ENCODE measurements around the gene SLC9A7.

Gene SLC9A7

DNA sequence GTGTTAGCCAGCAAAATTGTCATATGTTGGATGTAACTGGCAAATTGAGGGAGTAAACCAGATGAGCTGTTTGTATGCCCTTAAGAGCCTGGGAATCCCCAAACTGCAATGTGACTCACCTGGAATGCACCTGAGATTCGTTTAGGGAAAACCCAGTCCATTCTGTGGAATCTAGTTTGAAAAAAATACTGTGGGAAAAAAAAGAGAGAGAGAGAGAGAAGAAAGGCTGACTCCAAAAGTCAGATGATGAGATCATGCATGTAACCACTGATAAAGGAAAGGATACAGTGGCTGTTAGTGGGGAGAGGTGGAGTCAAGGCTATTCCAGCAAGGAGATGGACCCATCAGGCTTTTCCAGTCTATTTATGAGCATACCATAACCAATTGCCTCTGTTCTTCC lies 48.5 kb downstream of the SLC9A7 start:
- FAIRE-seq (no peak), DNase-seq (ENCODE audit: insufficient read length, low spot score) (no peak)
- TF ChIP-seq TAF1 (IDR thresholded peaks at IDR 0.05; ENCODE audit: low read depth, low read length) (no peak), POU2F2 (IDR thresholded peaks at IDR 0.05; ENCODE audit: low read depth, low read length) (no peak), SPI1 (IDR thresholded peaks at IDR 0.05; ENCODE audit: low read depth, low read length) (no peak), PAX5 (IDR thresholded peaks at IDR 0.05; ENCODE audit: insufficient read depth, low read length, severe bottlenecking) (no peak), POLR2AphosphoS5 (IDR thresholded peaks at IDR 0.05; ENCODE audit: low read depth, low read length) (no peak), POLR2A (IDR thresholded peaks at IDR 0.05; ENCODE audit: low read depth, low read length) (no peak)

DNA sequence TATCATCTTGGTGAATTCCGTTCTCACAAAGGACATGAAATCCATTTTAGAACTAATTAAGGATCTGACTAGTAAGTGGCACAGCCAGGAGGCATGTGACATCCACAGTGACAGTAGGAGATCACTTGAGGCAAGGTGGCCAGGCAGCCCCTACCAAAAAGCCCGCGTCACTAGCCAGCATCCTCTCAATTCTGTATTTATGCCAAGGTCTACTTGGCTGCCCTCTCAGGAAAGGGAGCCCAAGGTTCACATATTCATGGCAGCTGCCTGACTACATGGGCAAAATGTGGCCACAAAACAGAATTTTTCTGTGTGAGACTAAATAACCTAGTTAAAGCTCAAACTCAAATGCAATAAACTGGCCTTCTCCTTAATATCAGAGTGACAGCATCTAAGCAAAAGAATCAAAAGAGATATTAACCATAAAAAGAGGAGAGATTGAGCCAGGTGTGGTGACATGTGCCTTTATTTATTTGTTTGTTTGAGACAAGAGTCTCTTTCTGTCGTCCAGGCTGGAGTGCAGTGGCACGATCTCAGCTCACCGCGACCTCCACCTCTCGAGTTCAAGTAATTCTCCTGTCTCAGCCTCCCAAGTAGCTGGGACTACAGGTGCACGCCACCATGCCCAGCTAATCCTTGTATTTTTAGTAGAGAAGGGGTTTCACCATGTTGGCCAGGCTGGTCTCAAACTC lies 51.5 kb downstream of the SLC9A7 start:
- no peak for DNase-seq (ENCODE audit: insufficient read length, low spot score)
- no peak for TF ChIP-seq POLR2A (IDR thresholded peaks at IDR 0.05; ENCODE audit: low read depth, low read length)
- TF ChIP-seq POLR2AphosphoS5 (IDR thresholded peaks at IDR 0.05; ENCODE audit: low read depth, low read length): no peak
- TF ChIP-seq POU2F2 (IDR thresholded peaks at IDR 0.05; ENCODE audit: low read depth, low read length): no peak
- TF ChIP-seq PAX5 (IDR thresholded peaks at IDR 0.05; ENCODE audit: insufficient read depth, low read length, severe bottlenecking): no peak
- no peak for TF ChIP-seq SPI1 (IDR thresholded peaks at IDR 0.05; ENCODE audit: low read depth, low read length)
- no peak for TF ChIP-seq TAF1 (IDR thresholded peaks at IDR 0.05; ENCODE audit: low read depth, low read length)
- FAIRE-seq: no peak

DNA sequence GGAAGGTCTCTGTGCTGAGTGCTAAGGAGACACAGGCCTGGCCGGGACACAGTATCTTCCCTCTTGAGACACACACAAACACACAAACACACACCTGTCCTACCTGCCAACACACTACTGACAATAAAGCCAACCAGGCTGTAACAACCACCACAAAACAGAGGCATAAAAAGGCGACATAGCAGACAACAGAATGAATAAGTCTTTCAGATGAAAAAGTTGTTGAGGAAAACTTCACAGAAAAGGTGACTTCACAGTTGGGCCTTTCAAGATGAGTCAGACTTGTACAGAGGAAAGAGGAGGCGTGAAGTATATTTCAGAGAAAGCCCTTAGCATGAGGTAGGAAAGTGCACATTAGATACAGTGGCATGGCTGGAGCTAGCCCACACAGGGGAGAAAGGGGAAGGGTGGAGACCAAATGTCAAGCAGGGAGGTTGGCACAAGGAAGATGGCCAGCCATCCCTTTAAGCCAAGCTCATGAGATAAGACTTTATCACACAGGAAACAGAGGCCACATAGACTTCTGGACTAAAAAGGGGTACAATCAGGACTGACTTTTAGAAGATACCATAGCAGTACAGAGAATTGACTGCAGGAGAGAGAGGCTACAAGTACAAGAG lies 54.0 kb downstream of the SLC9A7 start:
- DNase-seq (ENCODE audit: insufficient read length, low spot score) (no peak), FAIRE-seq (peak; percentile 94)
- TF ChIP-seq POU2F2 (IDR thresholded peaks at IDR 0.05; ENCODE audit: low read depth, low read length) (no peak), TAF1 (IDR thresholded peaks at IDR 0.05; ENCODE audit: low read depth, low read length) (no peak), POLR2AphosphoS5 (IDR thresholded peaks at IDR 0.05; ENCODE audit: low read depth, low read length) (0 out of 2 replicates have a peak, but pooled peaks have one; percentile 34), POLR2A (IDR thresholded peaks at IDR 0.05; ENCODE audit: low read depth, low read length) (peak; percentile 37)

DNA sequence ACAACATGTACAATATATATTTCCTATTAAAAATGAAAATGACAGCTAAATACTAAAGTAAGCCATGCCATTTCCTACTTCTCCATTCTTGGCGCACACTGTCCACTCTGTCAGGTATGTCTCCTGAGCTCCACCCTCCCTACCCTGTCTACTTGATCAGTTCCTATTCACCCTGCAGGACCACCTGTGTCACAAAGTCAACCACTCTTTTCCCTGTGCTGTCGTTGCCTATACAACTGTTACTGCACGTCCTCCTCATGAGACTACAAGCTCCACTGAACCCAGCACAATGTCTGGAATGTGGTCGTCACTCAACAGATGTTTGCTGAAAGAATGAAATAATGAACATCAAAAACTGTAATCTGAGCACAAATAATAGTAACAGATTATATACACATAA lies 54.9 kb downstream of the SLC9A7 start:
- TF ChIP-seq POLR2A (IDR thresholded peaks at IDR 0.05; ENCODE audit: low read depth, low read length): no peak
- no peak for TF ChIP-seq POLR2AphosphoS5 (IDR thresholded peaks at IDR 0.05; ENCODE audit: low read depth, low read length)
- peak; percentile 43; the same call in 1 of the 2 replicates for TF ChIP-seq SPI1 (IDR thresholded peaks at IDR 0.05; ENCODE audit: low read depth, low read length)
- TF ChIP-seq TAF1 (IDR thresholded peaks at IDR 0.05; ENCODE audit: low read depth, low read length): no peak
- peak; percentile 94 for FAIRE-seq
- no peak for DNase-seq (ENCODE audit: insufficient read length, low spot score)

DNA sequence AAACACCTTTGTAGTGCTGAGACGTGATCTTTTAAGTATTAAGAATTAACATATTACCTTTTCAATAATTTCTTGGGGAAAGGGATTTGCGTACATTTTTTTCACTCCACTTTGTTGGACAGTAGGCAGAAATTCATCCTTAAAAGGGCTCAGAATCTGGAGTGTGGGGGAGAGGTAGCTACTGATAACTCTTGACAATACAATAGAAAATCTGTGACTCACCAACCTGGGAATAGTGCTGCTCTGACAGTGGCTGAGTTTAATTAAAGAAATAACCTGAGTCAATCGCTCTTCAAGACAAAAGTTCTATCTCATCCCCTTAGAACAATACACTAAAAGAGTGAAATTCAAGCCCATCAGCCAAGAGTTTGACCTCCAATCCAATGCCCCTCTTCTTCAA lies 60.2 kb downstream of the SLC9A7 start:
- TF ChIP-seq POLR2A (IDR thresholded peaks at IDR 0.05; ENCODE audit: low read depth, low read length) (no peak), POU2F2 (IDR thresholded peaks at IDR 0.05; ENCODE audit: low read depth, low read length) (no peak), TAF1 (IDR thresholded peaks at IDR 0.05; ENCODE audit: low read depth, low read length) (no peak), SPI1 (IDR thresholded peaks at IDR 0.05; ENCODE audit: low read depth, low read length) (no peak)
- DNase-seq (ENCODE audit: insufficient read length, low spot score) (no peak), FAIRE-seq (peak; percentile 9)

DNA sequence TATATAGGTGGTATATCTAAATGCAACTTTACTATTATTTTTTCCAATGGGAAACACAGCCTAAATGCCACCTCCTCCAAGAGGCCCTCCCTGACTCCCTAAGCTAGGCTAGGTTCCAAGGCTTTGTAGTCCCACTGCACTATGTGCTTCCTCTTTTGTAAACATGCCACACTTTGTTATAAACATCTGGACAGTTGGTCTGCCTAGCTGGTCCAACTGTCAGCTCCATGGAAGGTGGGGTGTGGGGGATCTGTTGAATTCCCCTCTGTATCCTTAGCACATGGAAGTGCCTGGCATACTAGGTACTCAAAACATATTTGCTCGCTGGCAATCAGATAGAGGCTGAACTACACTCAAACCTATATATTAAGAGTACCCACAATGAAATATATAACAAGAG lies 63.4 kb downstream of the SLC9A7 start:
- DNase-seq (ENCODE audit: insufficient read length, low spot score) (no peak), FAIRE-seq (no peak)
- TF ChIP-seq SPI1 (IDR thresholded peaks at IDR 0.05; ENCODE audit: low read depth, low read length) (no peak), POU2F2 (IDR thresholded peaks at IDR 0.05; ENCODE audit: low read depth, low read length) (no peak), PAX5 (IDR thresholded peaks at IDR 0.05; ENCODE audit: insufficient read depth, low read length, severe bottlenecking) (no peak), TAF1 (IDR thresholded peaks at IDR 0.05; ENCODE audit: low read depth, low read length) (no peak), POLR2AphosphoS5 (IDR thresholded peaks at IDR 0.05; ENCODE audit: low read depth, low read length) (no peak), POLR2A (IDR thresholded peaks at IDR 0.05; ENCODE audit: low read depth, low read length) (no peak)

DNA sequence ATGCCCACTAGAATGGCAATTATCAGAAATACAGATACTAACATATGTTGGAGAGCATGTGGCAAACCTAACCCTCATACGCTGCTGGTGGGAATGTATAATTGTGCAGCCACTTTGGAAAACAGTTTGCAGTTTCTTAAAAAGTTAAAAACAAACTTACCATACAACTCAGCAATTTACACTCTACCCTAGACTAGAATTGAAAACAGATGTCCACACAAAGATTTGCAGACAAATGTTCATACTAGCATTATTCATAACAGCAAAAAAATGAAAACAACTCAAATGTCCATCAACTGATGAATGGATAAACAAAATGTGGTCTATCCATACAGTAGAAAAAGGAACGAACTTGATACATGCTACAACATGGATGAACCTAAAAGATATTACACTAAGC lies 64.4 kb downstream of the SLC9A7 start:
- DNase-seq (ENCODE audit: insufficient read length, low spot score) (no peak), FAIRE-seq (peak; percentile 69)
- TF ChIP-seq TAF1 (IDR thresholded peaks at IDR 0.05; ENCODE audit: low read depth, low read length) (no peak), PAX5 (IDR thresholded peaks at IDR 0.05; ENCODE audit: insufficient read depth, low read length, severe bottlenecking) (no peak)

DNA sequence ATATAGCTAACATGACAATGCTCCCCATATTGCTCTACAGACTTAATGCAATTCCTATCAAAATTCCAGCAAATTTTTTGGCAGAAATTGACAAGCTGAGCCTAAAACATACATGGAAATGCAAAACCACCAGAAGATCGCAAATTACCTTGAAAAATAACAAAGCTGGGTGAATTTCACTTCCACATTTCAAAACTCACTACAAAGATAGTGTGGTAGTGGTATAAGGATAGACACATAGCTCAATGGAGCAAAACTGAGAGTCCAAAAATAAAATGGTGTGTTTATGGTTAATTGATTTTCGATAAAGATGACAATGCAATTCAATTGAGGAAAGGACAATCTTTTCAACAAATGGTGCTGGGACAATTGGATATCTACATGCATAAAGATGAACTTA lies 65.8 kb downstream of the SLC9A7 start:
- FAIRE-seq (peak; percentile 83), DNase-seq (ENCODE audit: insufficient read length, low spot score) (no peak)
- TF ChIP-seq POU2F2 (IDR thresholded peaks at IDR 0.05; ENCODE audit: low read depth, low read length): no peak
- no peak for TF ChIP-seq POLR2AphosphoS5 (IDR thresholded peaks at IDR 0.05; ENCODE audit: low read depth, low read length)
- TF ChIP-seq SPI1 (IDR thresholded peaks at IDR 0.05; ENCODE audit: low read depth, low read length): peak; percentile 88
- TF ChIP-seq TAF1 (IDR thresholded peaks at IDR 0.05; ENCODE audit: low read depth, low read length): no peak

DNA sequence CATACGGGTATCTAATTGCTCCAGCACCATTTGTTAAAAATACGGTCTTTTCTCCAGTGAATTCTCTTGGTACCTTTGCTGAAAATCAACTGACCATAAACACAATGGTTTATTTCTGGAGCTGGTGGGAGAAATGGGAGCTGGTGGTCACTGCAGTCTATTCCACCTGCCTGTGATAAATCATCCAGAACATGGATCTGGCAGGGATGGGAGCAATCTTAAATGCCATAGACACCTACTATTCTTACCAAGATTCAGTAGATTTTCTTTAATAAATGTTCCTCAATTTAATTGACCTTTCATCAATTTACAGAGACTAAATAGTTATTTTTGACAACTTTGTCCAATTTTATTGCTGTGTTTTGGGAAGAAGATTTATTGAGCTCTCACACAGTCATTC lies 68.1 kb downstream of the SLC9A7 start:
- TF ChIP-seq POU2F2 (IDR thresholded peaks at IDR 0.05; ENCODE audit: low read depth, low read length): no peak
- no peak for TF ChIP-seq PAX5 (IDR thresholded peaks at IDR 0.05; ENCODE audit: insufficient read depth, low read length, severe bottlenecking)
- no peak for TF ChIP-seq TAF1 (IDR thresholded peaks at IDR 0.05; ENCODE audit: low read depth, low read length)
- no peak for TF ChIP-seq POLR2A (IDR thresholded peaks at IDR 0.05; ENCODE audit: low read depth, low read length)
- no peak for TF ChIP-seq SPI1 (IDR thresholded peaks at IDR 0.05; ENCODE audit: low read depth, low read length)
- no peak for TF ChIP-seq POLR2AphosphoS5 (IDR thresholded peaks at IDR 0.05; ENCODE audit: low read depth, low read length)
- FAIRE-seq: peak; percentile 59

DNA sequence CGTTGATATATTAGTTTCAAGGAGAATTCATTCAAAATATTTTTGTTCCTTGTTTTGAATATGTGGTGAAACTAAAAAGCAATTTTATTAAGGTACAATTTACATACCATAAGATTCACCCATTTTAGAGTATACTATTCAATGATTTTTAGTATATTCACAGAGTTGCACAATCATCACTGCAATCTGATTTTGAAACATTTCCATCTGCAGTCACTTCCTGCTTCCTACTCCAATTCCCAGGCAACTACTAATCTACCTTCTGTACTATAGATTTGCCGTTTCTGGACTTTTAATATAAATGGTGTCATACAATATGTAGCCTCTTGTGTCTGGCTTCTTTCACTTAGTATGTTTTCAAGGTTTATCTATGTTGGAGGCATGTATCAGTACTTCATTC lies 71.3 kb downstream of the SLC9A7 start:
- TF ChIP-seq SPI1 (IDR thresholded peaks at IDR 0.05; ENCODE audit: low read depth, low read length): no peak
- no peak for FAIRE-seq
- DNase-seq (ENCODE audit: insufficient read length, low spot score): no peak

More for the DNA sequence above, 68.1 kb downstream of the SLC9A7 start:
- DNase-seq (ENCODE audit: insufficient read length, low spot score): no peak

Measured in GM12891 (cell line).